Measurements from ENCODE around the gene LRRC55.

LRRC55 gene

DNA sequence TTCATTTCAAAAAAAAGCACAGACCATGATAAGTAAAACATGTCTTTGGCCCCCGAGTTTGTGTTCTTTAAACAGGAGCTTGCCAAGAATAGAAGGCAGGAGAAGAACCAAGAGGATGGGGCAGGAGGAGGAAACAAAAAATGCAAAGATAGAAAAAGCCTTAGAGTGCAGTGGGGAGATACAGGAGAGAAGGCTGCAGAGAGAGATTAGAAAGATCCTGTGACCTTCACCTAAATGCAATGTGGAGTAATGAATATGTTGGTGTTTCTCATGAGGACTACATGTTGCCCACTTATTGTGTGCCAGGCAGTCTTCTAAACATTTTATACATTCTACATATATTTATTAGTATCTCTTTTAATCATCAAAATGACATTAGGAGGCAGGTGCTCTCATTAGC lies 57.6 kb downstream of the LRRC55 start:
- no peak for DNase-seq (ENCODE audit: low read depth)

DNA sequence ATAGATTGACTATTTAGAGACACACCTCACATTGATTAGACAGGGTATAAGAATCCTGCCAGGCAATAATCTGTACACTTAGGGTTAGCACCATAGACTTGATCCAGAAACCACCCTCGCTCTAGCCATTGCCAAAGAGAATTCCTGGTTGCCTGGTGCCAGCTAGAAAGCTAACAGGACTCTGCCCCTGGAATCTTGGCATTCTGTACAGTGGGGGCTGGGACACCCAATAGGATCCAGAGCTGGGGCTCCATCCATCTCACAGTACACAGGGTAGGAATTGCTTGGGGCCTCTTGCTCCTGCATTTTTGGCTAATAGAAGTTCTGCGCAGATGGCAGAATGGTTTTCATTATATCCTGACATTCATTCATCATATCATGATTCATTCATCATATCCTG lies 58.3 kb downstream of the LRRC55 start:
- no peak for DNase-seq (ENCODE audit: low read depth)

DNA sequence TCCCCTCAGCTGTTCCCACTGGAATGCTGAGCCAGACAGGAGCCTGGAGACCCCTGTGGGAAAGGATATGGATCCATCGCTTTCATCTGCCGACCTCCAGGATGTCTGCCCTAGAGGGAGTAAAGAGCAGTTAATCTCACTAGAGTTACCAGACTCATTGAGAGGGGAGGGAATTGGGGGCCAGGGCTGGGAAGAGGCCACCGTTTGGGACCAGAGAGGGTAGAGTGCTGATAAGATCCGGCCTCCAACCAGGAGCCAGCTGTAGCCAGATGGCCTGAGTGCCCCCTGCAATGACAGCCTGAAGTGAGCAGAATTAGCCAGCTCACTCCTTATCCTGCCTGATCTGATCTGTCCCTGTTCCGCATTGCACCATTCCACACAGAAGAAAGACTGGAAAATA lies 59.0 kb downstream of the LRRC55 start:
- DNase-seq (ENCODE audit: low read depth): no peak

Data from stimulated activated CD4-positive, alpha-beta T cell treated with anti-CD3 and anti-CD28 coated beads, Interleukin-2, amount 100 ng/mL, for 4 hours (primary cell).